ENCODE data around the gene TEPSIN. TPM values are rescaled to one million over a fixed set of nuclear protein-coding genes. Genes with fewer than 3 reads are reported as not detected.

TEPSIN gene
- total RNA-seq, 2 experiments from 2014 or later = 54.5 to 63.2 TPM

- peaks cover 13% of the 10 kb centered on the region for H3K36me3 Mint-ChIP-seq (ENCODE audit: low read depth)
- no peak for DNase-seq
- H3K4me1 Mint-ChIP-seq = peaks cover 18% of the 10 kb centered on the region
- ChIA-PET CTCF (interaction anchor here (0.7 kb wide), 2 partner anchors 9 to 757 kb away, joined by 4 to 7 read pairs; no protein-coding TSS in a partner anchor), POLR2A (no interaction called here)
- H3K27ac Mint-ChIP-seq = no peak overlapping the region
- H3K27me3 Mint-ChIP-seq = no peaks in the 10 kb centered on the region
- H3K4me3 Mint-ChIP-seq = no peak overlapping the region
- no peaks in the 10 kb centered on the region for H3K9me3 Mint-ChIP-seq
Observed at GRCh38 chr17:81234940-81235821, 3.7 kb downstream of the TEPSIN start.

GRCh38 chr17:81234506-81234855, 4.4 kb downstream of the TEPSIN start:
- ChIA-PET CTCF (interaction anchor here (1.7 kb wide), 1 partner anchor 12 kb away, joined by 4 read pairs; the partner anchor contains the start of gene CEP131), POLR2A (no interaction called here)
- Mint-ChIP-seq H3K4me1 (peaks cover 16% of the 10 kb centered on the region), H3K9me3 (no peaks in the 10 kb centered on the region), H3K36me3 (ENCODE audit: low read depth) (peaks cover 18% of the 10 kb centered on the region), H3K27me3 (no peaks in the 10 kb centered on the region), H3K4me3 (no peak overlapping the region), H3K27ac (no peak overlapping the region)
- no peak for DNase-seq

- Mint-ChIP-seq H3K9me3 (no peaks in the 10 kb centered on the region), H3K27me3 (no peaks in the 10 kb centered on the region), H3K4me1 (peaks cover 16% of the 10 kb centered on the region), H3K4me3 (no peak overlapping the region), H3K27ac (no peak overlapping the region), H3K36me3 (ENCODE audit: low read depth) (peaks cover 18% of the 10 kb centered on the region)
- DNase-seq = no peak
- CTCF ChIA-PET = interaction anchor here (1.7 kb wide), 1 partner anchor 11 kb away, joined by 4 read pairs; the partner anchor contains the start of gene CEP131
- POLR2A ChIA-PET = no interaction called here
Observed at GRCh38 chr17:81233811-81234505, 4.9 kb downstream of the TEPSIN start.

GRCh38 chr17:81233316-81233715, 5.5 kb downstream of the TEPSIN start:
- Mint-ChIP-seq H3K36me3 (ENCODE audit: low read depth) (peaks cover 18% of the 10 kb centered on the region), H3K4me3 (no peak overlapping the region), H3K27ac (no peak overlapping the region), H3K27me3 (no peaks in the 10 kb centered on the region), H3K9me3 (no peaks in the 10 kb centered on the region), H3K4me1 (peaks cover 16% of the 10 kb centered on the region)
- CTCF ChIA-PET = interaction anchor here (1.7 kb wide), 1 partner anchor 11 kb away, joined by 4 read pairs; the partner anchor contains the start of gene CEP131
- POLR2A ChIA-PET = no interaction called here
- DNase-seq = no peak

GRCh38 chr17:81232616-81233241, 6.1 kb downstream of the TEPSIN start:
- Mint-ChIP-seq H3K36me3 (ENCODE audit: low read depth) (peaks cover 20% of the 10 kb centered on the region), H3K9me3 (no peaks in the 10 kb centered on the region), H3K4me1 (peaks cover 15% of the 10 kb centered on the region), H3K4me3 (no peak overlapping the region), H3K27me3 (no peaks in the 10 kb centered on the region), H3K27ac (no peak overlapping the region)
- ChIA-PET POLR2A (no interaction called here), CTCF (interaction anchor here (1.7 kb wide), 1 partner anchor 10 kb away, joined by 4 read pairs; the partner anchor contains the start of gene CEP131)
- DNase-seq = no peak

- Mint-ChIP-seq H3K27ac (no peak overlapping the region), H3K27me3 (no peaks in the 10 kb centered on the region), H3K4me3 (no peak overlapping the region), H3K9me3 (no peaks in the 10 kb centered on the region), H3K36me3 (ENCODE audit: low read depth) (peaks cover 23% of the 10 kb centered on the region), H3K4me1 (peaks cover 12% of the 10 kb centered on the region)
- POLR2A ChIA-PET = no interaction called here
- CTCF ChIA-PET = interaction anchor here (1.2 kb wide), 1 partner anchor 86 kb away, joined by 3 read pairs; no protein-coding TSS in a partner anchor
- DNase-seq = no peak
Observed at GRCh38 chr17:81231766-81232581, 6.9 kb downstream of the TEPSIN start.

GRCh38 chr17:81231121-81231645, 7.7 kb downstream of the TEPSIN start:
- Mint-ChIP-seq H3K27ac (no peak overlapping the region), H3K9me3 (peaks cover 3% of the 10 kb centered on the region)

GRCh38 chr17:81230043-81230820, 8.6 kb downstream of the TEPSIN start:
- Mint-ChIP-seq H3K4me1 (peaks cover 10% of the 10 kb centered on the region), H3K27me3 (no peaks in the 10 kb centered on the region), H3K27ac (no peak overlapping the region), H3K4me3 (no peak overlapping the region), H3K36me3 (ENCODE audit: low read depth) (peaks cover 23% of the 10 kb centered on the region), H3K9me3 (peaks cover 3% of the 10 kb centered on the region)
- ChIA-PET POLR2A (no interaction called here), CTCF (interaction anchor here (0.6 to 1.5 kb wide), 4 partner anchors 8 to 699 kb away, joined by 3 read pairs; partner anchors contain the start of genes NDUFAF8 and TEPSIN)
- no peak for DNase-seq

More at GRCh38 chr17:81231121-81231645, 7.7 kb downstream of the TEPSIN start:
- no peaks in the 10 kb centered on the region for H3K27me3 Mint-ChIP-seq
- POLR2A ChIA-PET = no interaction called here
- DNase-seq = no peak
- H3K4me3 Mint-ChIP-seq = no peak overlapping the region
- peaks cover 11% of the 10 kb centered on the region for H3K4me1 Mint-ChIP-seq
- peaks cover 23% of the 10 kb centered on the region for H3K36me3 Mint-ChIP-seq (ENCODE audit: low read depth)
- CTCF ChIA-PET = interaction anchor here (1.2 to 1.5 kb wide), 2 partner anchors 7 to 85 kb away, joined by 3 read pairs; partner anchors contain the start of genes NDUFAF8 and TEPSIN

- DNase-seq = no peak
- peaks cover 6% of the 10 kb centered on the region for H3K4me1 Mint-ChIP-seq
- H3K27me3 Mint-ChIP-seq = no peaks in the 10 kb centered on the region
- H3K27ac Mint-ChIP-seq = no peak overlapping the region
- no peak overlapping the region for H3K4me3 Mint-ChIP-seq
- CTCF ChIA-PET = interaction anchor here (0.7 to 1.5 kb wide), 2 partner anchors 9 to 29 kb away, joined by 3 read pairs; partner anchors contain the start of genes NDUFAF8 and TEPSIN
- peaks cover 3% of the 10 kb centered on the region for H3K9me3 Mint-ChIP-seq
- POLR2A ChIA-PET = no interaction called here
- H3K36me3 Mint-ChIP-seq (ENCODE audit: low read depth) = peaks cover 20% of the 10 kb centered on the region
Observed at GRCh38 chr17:81229666-81229920, 9.3 kb downstream of the TEPSIN start.

- peaks cover 6% of the 10 kb centered on the region for H3K4me1 Mint-ChIP-seq
- CTCF ChIA-PET = interaction anchor here (0.6 to 0.7 kb wide), 2 partner anchors 10 to 29 kb away, joined by 3 read pairs; partner anchors contain the start of genes NDUFAF8 and TEPSIN
- H3K4me3 Mint-ChIP-seq = no peak overlapping the region
- no peak for DNase-seq
- H3K9me3 Mint-ChIP-seq = peaks cover 3% of the 10 kb centered on the region
- POLR2A ChIA-PET = no interaction called here
- no peak overlapping the region for H3K27ac Mint-ChIP-seq
- no peaks in the 10 kb centered on the region for H3K27me3 Mint-ChIP-seq
- peaks cover 19% of the 10 kb centered on the region for H3K36me3 Mint-ChIP-seq (ENCODE audit: low read depth)
Observed at GRCh38 chr17:81228834-81229665, 9.8 kb downstream of the TEPSIN start.

GRCh38 chr17:81228420-81228819, 10.4 kb downstream of the TEPSIN start:
- no peak for DNase-seq
- Mint-ChIP-seq H3K4me1 (peaks cover 13% of the 10 kb centered on the region), H3K9me3 (peaks cover 3% of the 10 kb centered on the region), H3K27me3 (no peaks in the 10 kb centered on the region), H3K36me3 (ENCODE audit: low read depth) (peaks cover 19% of the 10 kb centered on the region), H3K4me3 (no peak overlapping the region), H3K27ac (no peak overlapping the region)
- ChIA-PET CTCF (interaction anchor here (0.6 kb wide), 1 partner anchor 11 kb away, joined by 3 read pairs; the partner anchor contains the start of genes NDUFAF8 and TEPSIN), POLR2A (no interaction called here)

Measured in activated CD4-positive, alpha-beta T cell treated with anti-CD3 and anti-CD28 coated beads, Interleukin-2, amount 10 ng/mL, durations not matched to agents 7 days and 5 days (primary cell).